Lung (tissue), 12 donors: ENCODE results near the gene NTRK2. TPM values are rescaled to one million over a fixed set of nuclear protein-coding genes. Genes with fewer than 3 reads are reported as not detected.

Source experiments
- ATAC-seq: fragments of 200-7000 bp; cut with Tn5 transposase; one replicate; pipeline ENCODE4 v1.9.1; 2020; ENCODE audit warnings: moderate number of reproducible peaks; ENCODE audit not compliant: insufficient read depth, low FRiP score
- DNase-seq, 3 donors: peaks; one replicate each; pipeline ENCODE4 v3.0.0-alpha.2; 2013 to 2017
- H3K27ac ChIP-seq, 2 donors: one replicate each; pipeline ENCODE4 v1.5.1; 2013; ENCODE audit warnings: mild to moderate bottlenecking in 2 of 2, moderate library complexity in 2 of 2, control low read depth in 1 of 2, inconsistent platforms in 1 of 2, low read depth in 1 of 2, low read length in 1 of 2
- H3K27me3 ChIP-seq, 3 donors: one replicate each; pipeline ENCODE4 v1.5.1; 2013; ENCODE audit warnings: low read length in 2 of 3; ENCODE audit not compliant: control insufficient read depth in 3 of 3, insufficient read depth in 3 of 3
- H3K36me3 ChIP-seq, 4 donors: one replicate each; pipeline ENCODE4 v1.5.1; 2013; ENCODE audit warnings: low read length in 4 of 4, mild to moderate bottlenecking in 1 of 4, moderate library complexity in 1 of 4; ENCODE audit not compliant: control insufficient read depth in 4 of 4, insufficient read depth in 4 of 4
- H3K4me1 ChIP-seq, 5 donors: one replicate each; pipeline ENCODE4 v1.5.1; 2013; ENCODE audit warnings: low read length in 5 of 5, mild to moderate bottlenecking in 2 of 5, moderate library complexity in 1 of 5; ENCODE audit not compliant: control insufficient read depth in 5 of 5, insufficient read depth in 5 of 5
- H3K4me3 ChIP-seq: one replicate; pipeline ENCODE4 v1.5.1; 2013; ENCODE audit warnings: mild to moderate bottlenecking, control low read depth, moderate library complexity
- H3K9ac ChIP-seq, 2 donors: one replicate each; pipeline ENCODE4 v1.5.1; 2013; ENCODE audit warnings: low read length in 2 of 2, control low read depth in 1 of 2; ENCODE audit not compliant: insufficient read depth in 1 of 2
- H3K9me3 ChIP-seq, 4 donors: one replicate each; pipeline ENCODE4 v1.5.1; 2013; ENCODE audit warnings: low read length in 3 of 4, mild to moderate bottlenecking in 1 of 4, moderate library complexity in 1 of 4; ENCODE audit not compliant: control insufficient read depth in 4 of 4, insufficient read depth in 3 of 4
- CTCF ChIP-seq: IDR thresholded peaks from 2 replicates; pipeline ENCODE4 v1.5.1; 2012; ENCODE audit warnings: mild to moderate bottlenecking; ENCODE audit errors: control extremely low read depth, extremely low read depth
- WGBS, 2 donors: extraction: QIAGEN DNeasy Blood & Tissue Kit; methylation state at CpG; one replicate each; pipeline ENCODE4 v1.1.7; 2013; 5-methylcytosine and 5-hydroxymethylcytosine counted together
- polyA plus RNA-seq, 2 donors: library from polyadenylated mRNA; stranded (reverse); fragments of 200-250 nt; gene quantifications; one replicate each; pipeline ENCODE4 v1.2.1, GENCODE V29; 2013
- total RNA-seq, 2 donors: library from RNA; depleted of rRNA in 1 of 2; stranded (reverse); fragments of >200 nt in 1 of 2; gene quantifications; one replicate each; pipeline ENCODE4 v1.2.1, GENCODE V29; 2014 to 2021
- donor health status: control.
- donor health status: control.
- donor health status: Bipolar disorder and iron deficiency.
- donor health status: healthy.
- donor health status: DM: yes; HTN: yes; CAD: no.

NTRK2 gene
- total and polyA plus RNA-seq, 4 donors, result 0.33 to 14.4 (median 3.3) TPM

GRCh38 chr9:85027870-85028269, 358.3 kb downstream of the NTRK2 start:
- no peak for TF ChIP-seq CTCF
- Histone ChIP-seq H3K27me3 (no peaks in the 10 kb centered on the region), H3K36me3 (no peaks in the 10 kb centered on the region), H3K27ac (no peak overlapping the region), H3K4me3 (no peak overlapping the region), H3K4me1 (no peaks in the 10 kb centered on the region), H3K9me3 (no peaks in the 10 kb centered on the region), H3K9ac (no peak overlapping the region)
- no peak for ATAC-seq
- 83 to 85% methylated on average over 3 of the region's 3 CpGs for WGBS, 2 donors
- DNase-seq, result no peak

- Histone ChIP-seq H3K4me1 (no peaks in the 10 kb centered on the region), H3K27me3 (no peaks in the 10 kb centered on the region), H3K9ac (no peak overlapping the region), H3K4me3 (no peak overlapping the region), H3K36me3 (no peaks in the 10 kb centered on the region), H3K27ac (no peak overlapping the region), H3K9me3 (no peaks in the 10 kb centered on the region)
- DNase-seq, result no peak
- 47 to 48% methylated on average over 1 of the region's 1 CpG for WGBS, 2 donors
- no peak for TF ChIP-seq CTCF
- ATAC-seq, result no peak
Measured at GRCh38 chr9:85030316-85030715, 360.8 kb downstream of the NTRK2 start.

GRCh38 chr9:85036496-85036895, 367.0 kb downstream of the NTRK2 start:
- Histone ChIP-seq H3K4me3 (no peak overlapping the region), H3K9ac (no peak overlapping the region), H3K4me1 (no peaks in the 10 kb centered on the region), H3K27ac (no peak overlapping the region), H3K36me3 (no peaks in the 10 kb centered on the region), H3K9me3 (no peaks in the 10 kb centered on the region), H3K27me3 (peaks cover 0 to 11% (median 2%) of the 10 kb centered on the region in 3 donors)
- DNase-seq (no peak), ATAC-seq (no peak)
- TF ChIP-seq CTCF, result no peak
- 47 to 48% methylated on average over 2 of the region's 2 CpGs for WGBS, 2 donors

GRCh38 chr9:85038061-85038460, 368.5 kb downstream of the NTRK2 start:
- H3K36me3 ChIP-seq, result no peaks in the 10 kb centered on the region
- H3K27ac ChIP-seq, result no peak overlapping the region
- H3K27me3 ChIP-seq, result peaks cover 0 to 11% (median 2%) of the 10 kb centered on the region in 3 donors
- TF ChIP-seq CTCF, result no peak
- H3K9ac ChIP-seq, result no peak overlapping the region
- 70 to 81% methylated on average over 2 of the region's 2 CpGs for WGBS, 2 donors
- no peak overlapping the region for H3K4me3 ChIP-seq
- DNase-seq (no peak), ATAC-seq (no peak)
- H3K9me3 ChIP-seq, result no peaks in the 10 kb centered on the region
- H3K4me1 ChIP-seq, result no peaks in the 10 kb centered on the region
